H1 (cell line): Measurements from ENCODE around the gene HSD17B2. TPM values are rescaled to one million over a fixed set of nuclear protein-coding genes. Genes with fewer than 3 reads are reported as not detected.

Experiments used
- BCL11A ChIP-seq, 2 experiments: IDR thresholded peaks; one replicate each; pipeline ENCODE4 v1.6.1; 2011; ENCODE audit warnings: low read depth in 2 of 2, low read length in 2 of 2, mild to moderate bottlenecking in 2 of 2
- CHD1 ChIP-seq: IDR thresholded peaks from 2 replicates; pipeline ENCODE4 v1.6.1; 2012; ENCODE audit warnings: low read depth, low read length, improper control_type of control experiment
- CHD7 ChIP-seq: fragments of 300-600 bp; sonication (generic); IDR thresholded peaks from 2 replicates; pipeline ENCODE4 v1.7.1; 2012; ENCODE audit warnings: low read length, moderate library complexity, mild to moderate bottlenecking, inconsistent platforms; ENCODE audit not compliant: insufficient replicate concordance
- CREB1 ChIP-seq: IDR thresholded peaks from 2 replicates; pipeline ENCODE4 v1.6.1; 2012; ENCODE audit warnings: inconsistent platforms
- CTCF ChIP-seq, 3 experiments: IDR thresholded peaks; 1 replicate in 2 of 3; 2 replicates in 1 of 3; pipeline versions ENCODE4 v1.5.1 to v1.6.1; 2011; ENCODE audit warnings: low read length in 3 of 3, mild to moderate bottlenecking in 3 of 3, inconsistent platforms in 2 of 3, low read depth in 1 of 3, moderate library complexity in 1 of 3; ENCODE audit not compliant: insufficient read depth in 1 of 3; ENCODE audit errors: control extremely low read depth in 1 of 3
- EGR1 ChIP-seq: IDR thresholded peaks from 2 replicates; pipeline ENCODE4 v1.6.1; 2011; ENCODE audit warnings: low read depth, low read length, borderline replicate concordance
- JUN ChIP-seq: IDR thresholded peaks from 2 replicates; pipeline ENCODE4 v1.6.1; 2011; ENCODE audit warnings: low read depth, mild to moderate bottlenecking, improper control_type of control experiment, low read length
- KDM1A ChIP-seq: fragments of 200-600, 300-600 bp; sonication (generic); IDR thresholded peaks from 2 replicates; pipeline ENCODE4 v1.7.1; 2016; ENCODE audit warnings: mild to moderate bottlenecking, low read length, borderline replicate concordance
- SP1 ChIP-seq: IDR thresholded peaks from 2 replicates; pipeline ENCODE4 v1.6.1; 2011; ENCODE audit warnings: low read depth, low read length
- polyA plus RNA-seq, 7 experiments: library from polyadenylated mRNA; depleted of rRNA in 3 of 7; stranded (reverse) in 5 of 7; unstranded in 2 of 7; fragments of >200 nt in 5 of 7; fragments of 200-250 nt in 2 of 7; gene quantifications; 1 replicate in 5 of 7; 2 replicates in 1 of 7; 4 replicates in 1 of 7; pipeline versions ENCODE4 v1.2.1 to v1.2.3, GENCODE V29; 2011 to 2013; ENCODE audit warnings: missing spikeins in 2 of 7, mixed read lengths in 2 of 7
- total RNA-seq: library from RNA; stranded (reverse); fragmentation: NEBNext Ultra II Directional; extraction: Animal tissue kit (Norgen Biotek cat#: 25700); gene quantifications from 2 replicates; pipeline ENCODE4 v1.2.1, GENCODE V29; 2021
- TF ChIP-seq, protein P1 (sequence below): IDR thresholded peaks from 2 replicates; pipeline ENCODE4 v1.6.1; 2012; ENCODE audit warnings: inconsistent platforms

Gene HSD17B2
- total and polyA plus RNA-seq, 2 of the 8 experiments (the other 6 are each of a cell fraction or from before 2014, with no cell fraction given), result not detected

DNA sequence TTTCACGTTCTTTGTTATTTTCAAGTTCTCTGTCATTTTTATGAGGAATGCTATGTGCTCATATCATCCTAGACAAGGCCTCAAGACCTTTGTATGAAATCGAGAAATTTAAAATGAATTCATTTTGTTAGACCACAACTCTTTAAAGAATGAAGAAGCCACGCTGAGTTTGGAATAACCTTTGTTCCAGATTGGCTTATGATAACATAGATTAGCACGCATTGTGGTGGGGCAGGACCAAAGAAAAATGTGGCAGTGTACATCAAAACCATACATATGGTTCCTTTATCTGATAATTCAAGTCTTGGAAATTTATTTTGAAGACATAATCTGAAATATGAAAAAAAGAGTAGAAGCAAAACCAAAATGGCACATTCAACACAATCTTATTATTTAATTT, 2.2 kb downstream of the HSD17B2 start (continued):
- TF ChIP-seq CHD7 (no peak), BCL11A (IDR thresholded peaks at IDR 0.05; ENCODE audit: low read depth in 2 of 2, low read length in 2 of 2) (no peak), CTCF (IDR thresholded peaks at IDR 0.05; ENCODE audit: control extremely low read depth in 1 of 3, insufficient read depth in 1 of 3, low read depth in 1 of 3, low read length in 3 of 3) (no peak), JUN (no peak), CREB1 (no peak), CHD1 (no peak), SP1 (no peak), KDM1A (no peak), EGR1 (no peak)
- TF ChIP-seq, protein P1, sequence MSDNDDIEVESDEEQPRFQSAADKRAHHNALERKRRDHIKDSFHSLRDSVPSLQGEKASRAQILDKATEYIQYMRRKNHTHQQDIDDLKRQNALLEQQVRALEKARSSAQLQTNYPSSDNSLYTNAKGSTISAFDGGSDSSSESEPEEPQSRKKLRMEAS, result no peak
